HepG2 (cell line): ENCODE results near the gene AKR1A1. TPM values are rescaled to one million over a fixed set of nuclear protein-coding genes. Genes with fewer than 3 reads are reported as not detected.
A peak's percentile ranks its signal among the peaks of the same experiment; 100 is the strongest.

ENCODE experiments used
- ARID2 ChIP-seq: sonication (generic); formaldehyde crosslinking; IDR thresholded peaks from 2 replicates; pipeline ENCODE4 v1.8.1; 2022; ENCODE audit warnings: mild to moderate bottlenecking, missing genetic modification reagents, borderline replicate concordance
- ATAD3A ChIP-seq: sonication (generic); formaldehyde crosslinking; IDR thresholded peaks from 2 replicates; pipeline ENCODE4 v1.4.0; 2020; ENCODE audit warnings: missing genetic modification reagents
- FIP1L1 ChIP-seq: fragments of 200-400 bp; formaldehyde crosslinking; IDR thresholded peaks from 2 replicates; pipeline ENCODE4 v1.6.1; 2018; ENCODE audit warnings: low read depth, mild to moderate bottlenecking, low read length, moderate library complexity, borderline replicate concordance; ENCODE audit not compliant: insufficient read depth
- GATAD1 ChIP-seq: IDR thresholded peaks from 2 replicates; pipeline ENCODE4 v1.6.1; 2016; ENCODE audit warnings: missing genetic modification reagents, missing compliant biosample characterization
- ISX ChIP-seq: sonication (generic); formaldehyde crosslinking; conservative IDR thresholded peaks from 2 replicates; pipeline ENCODE4 v1.5.0; 2020; ENCODE audit warnings: missing genetic modification reagents
- JUND ChIP-seq: sonication (generic); formaldehyde crosslinking; IDR thresholded peaks from 2 replicates; pipeline ENCODE4 v1.8.0; 2022; ENCODE audit warnings: mild to moderate bottlenecking, missing genetic modification reagents
- KLF16 ChIP-seq, 2 experiments: sonication (generic) in 1 of 2; formaldehyde crosslinking in 1 of 2; IDR thresholded peaks; 2 replicates each; pipeline versions ENCODE4 v1.6.1 to v1.8.0; 2016 to 2023; ENCODE audit warnings: missing genetic modification reagents in 2 of 2, missing compliant biosample characterization in 1 of 2
- MTA3 ChIP-seq: sonication (generic); formaldehyde crosslinking; IDR thresholded peaks from 2 replicates; pipeline ENCODE4 v1.4.0; 2020; ENCODE audit warnings: missing genetic modification reagents
- NCOA2 ChIP-seq: sonication (generic); formaldehyde crosslinking; IDR thresholded peaks from 2 replicates; pipeline ENCODE4 v1.8.0; 2022; ENCODE audit warnings: inconsistent platforms
- PBX2 ChIP-seq: IDR thresholded peaks from 2 replicates; pipeline ENCODE4 v1.6.1; 2016; ENCODE audit warnings: control low read depth
- SRSF4 ChIP-seq: fragments of 200-400 bp; formaldehyde crosslinking; IDR thresholded peaks from one replicate; pipeline ENCODE4 v1.6.1; 2018; ENCODE audit warnings: mild to moderate bottlenecking, low read depth, low read length, moderate library complexity; ENCODE audit not compliant: poor library complexity, severe bottlenecking
- ZFY ChIP-seq: sonication (generic); formaldehyde crosslinking; IDR thresholded peaks from 2 replicates; pipeline ENCODE4 v1.4.0; 2020; ENCODE audit warnings: missing genetic modification reagents
- ZKSCAN5 ChIP-seq: sonication (generic); formaldehyde crosslinking; IDR thresholded peaks from 2 replicates; pipeline ENCODE4 v1.5.1; 2020; ENCODE audit warnings: mild to moderate bottlenecking, missing genetic modification reagents
- ZNF12 ChIP-seq: sonication (generic); formaldehyde crosslinking; IDR thresholded peaks from 2 replicates; pipeline ENCODE4 v1.5.0; 2020; ENCODE audit warnings: missing genetic modification reagents
- ZNF160 ChIP-seq: sonication (generic); formaldehyde crosslinking; IDR thresholded peaks from 2 replicates; pipeline ENCODE4 v1.8.0; 2022; ENCODE audit warnings: mild to moderate bottlenecking, inconsistent platforms, missing genetic modification reagents
- ZNF282 ChIP-seq: fragments of 450-650 bp; IDR thresholded peaks from 2 replicates; pipeline ENCODE4 v1.6.1; 2018; ENCODE audit not compliant: partially characterized antibody
- ZNF326 ChIP-seq: sonication (generic); formaldehyde crosslinking; IDR thresholded peaks from 2 replicates; pipeline ENCODE4 v1.4.0; 2020; ENCODE audit warnings: missing genetic modification reagents, borderline replicate concordance
- ZNF562 ChIP-seq: sonication (generic); formaldehyde crosslinking; IDR thresholded peaks from 2 replicates; pipeline ENCODE4 v1.8.0; 2022; ENCODE audit warnings: missing genetic modification reagents, borderline replicate concordance
- ZNF747 ChIP-seq: sonication (generic); formaldehyde crosslinking; IDR thresholded peaks from 2 replicates; pipeline ENCODE4 v1.8.1; 2023; ENCODE audit warnings: missing genetic modification reagents, mild to moderate bottlenecking, borderline replicate concordance
- ZNF780A ChIP-seq: sonication (generic); formaldehyde crosslinking; IDR thresholded peaks from 2 replicates; pipeline ENCODE4 v1.8.0; 2022; ENCODE audit warnings: mild to moderate bottlenecking, missing genetic modification reagents, moderate library complexity
- polyA plus RNA-seq, 8 experiments: library from polyadenylated mRNA; depleted of rRNA in 3 of 8; stranded (reverse) in 7 of 8; unstranded in 1 of 8; fragments of >200 nt; fragmentation: Illumina TruSeq in 4 of 8; extraction: Trizol in 4 of 8; gene quantifications; 2 replicates each; pipeline versions ENCODE4 v1.2.1 to v1.2.3, GENCODE V29; 2011 to 2016; ENCODE audit warnings: low read depth in 4 of 8, missing spikeins in 1 of 8, mixed read lengths in 1 of 8; ENCODE audit not compliant: insufficient read depth in 1 of 8
- total RNA-seq, 5 experiments: library from RNA; depleted of rRNA; stranded (reverse); fragments of >200 nt; fragmentation: Illumina TruSeq; extraction: Trizol; gene quantifications; 2 replicates each; pipeline ENCODE4 v1.2.3, GENCODE V29; 2016; ENCODE audit warnings: low read depth in 1 of 5
- TF ChIP-seq, protein P1 (sequence below), 2 experiments: sonication (generic) in 1 of 2; formaldehyde crosslinking in 1 of 2; IDR thresholded peaks; 2 replicates each; pipeline versions ENCODE4 v1.5.1 to v1.6.1; 2011 to 2020; ENCODE audit warnings: borderline replicate concordance in 1 of 2, low read depth in 1 of 2, low read length in 1 of 2, mild to moderate bottlenecking in 1 of 2, missing genetic modification reagents in 1 of 2, moderate library complexity in 1 of 2

Gene AKR1A1
- total and polyA plus RNA-seq, 2 of the 13 experiments (the other 11 are each of a cell fraction or from before 2014, with no cell fraction given) = 181 to 217 TPM

DNA sequence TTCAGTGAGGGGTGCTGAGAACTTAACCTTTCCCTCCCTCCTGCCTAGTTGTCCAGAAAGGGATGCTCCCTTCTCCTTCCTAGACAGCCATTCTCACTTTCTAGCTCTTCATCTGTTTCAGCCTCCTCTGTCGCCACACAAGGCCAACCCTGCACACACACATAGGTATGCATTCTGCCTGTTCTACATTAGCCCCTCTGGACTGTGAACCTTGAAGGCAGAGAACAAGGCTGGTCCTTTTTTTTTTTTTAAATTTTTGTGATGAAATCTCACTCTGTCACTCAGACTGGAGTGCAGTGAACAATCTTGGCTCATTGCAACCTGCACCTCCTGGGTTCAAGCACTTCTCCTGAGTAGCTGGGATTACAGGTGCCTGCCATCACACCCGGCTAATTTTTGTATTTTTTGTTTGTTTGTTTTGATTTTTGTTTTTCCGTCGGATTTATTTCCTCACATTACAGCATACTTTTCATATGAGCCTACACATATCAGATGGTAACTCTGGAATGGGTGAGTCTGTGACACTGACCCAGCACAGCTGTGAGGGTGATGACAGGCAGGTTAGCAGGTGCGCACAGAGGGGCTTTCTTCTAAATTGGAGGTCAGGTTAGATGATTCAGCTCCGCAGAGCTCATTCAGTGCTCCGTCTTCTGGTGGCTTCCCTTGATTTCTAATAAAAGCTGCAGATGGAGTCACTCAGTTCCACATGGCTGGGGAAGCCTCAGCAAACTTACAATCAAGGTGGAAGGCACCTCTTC lies 4.9 kb upstream of the AKR1A1 start (continued):
- no peak for TF ChIP-seq ATAD3A (CRISPR knock-in tag)
- TF ChIP-seq GATAD1 (CRISPR knock-in tag) = no peak
- TF ChIP-seq ZNF160 = no peak
- no peak for TF ChIP-seq FIP1L1
- TF ChIP-seq SRSF4 = no peak
- no peak for TF ChIP-seq KLF16 (CRISPR knock-in tag; IDR thresholded peaks at IDR 0.05)
- no peak for TF ChIP-seq ARID2 (CRISPR knock-in tag)
- TF ChIP-seq ZNF282 = no peak
- TF ChIP-seq PBX2 (CRISPR knock-in tag) = peak; percentile 71; the same call in 1 of the 2 replicates
- 0 out of 2 replicates have a peak, but pooled peaks have one; percentile 15 for TF ChIP-seq ZNF747
- no peak for TF ChIP-seq MTA3 (CRISPR knock-in tag)
- peak; percentile 44; the same call in 1 of the 2 replicates for TF ChIP-seq NCOA2 (CRISPR knock-in tag)
- no peak for TF ChIP-seq ZNF780A (CRISPR knock-in tag)
- no peak for TF ChIP-seq ISX (CRISPR knock-in tag)
- TF ChIP-seq, protein P1, sequence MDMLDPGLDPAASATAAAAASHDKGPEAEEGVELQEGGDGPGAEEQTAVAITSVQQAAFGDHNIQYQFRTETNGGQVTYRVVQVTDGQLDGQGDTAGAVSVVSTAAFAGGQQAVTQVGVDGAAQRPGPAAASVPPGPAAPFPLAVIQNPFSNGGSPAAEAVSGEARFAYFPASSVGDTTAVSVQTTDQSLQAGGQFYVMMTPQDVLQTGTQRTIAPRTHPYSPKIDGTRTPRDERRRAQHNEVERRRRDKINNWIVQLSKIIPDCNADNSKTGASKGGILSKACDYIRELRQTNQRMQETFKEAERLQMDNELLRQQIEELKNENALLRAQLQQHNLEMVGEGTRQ (IDR thresholded peaks at IDR 0.05; ENCODE audit: low read depth, low read length) = no peak
- TF ChIP-seq, protein P1 (CRISPR knock-in tag; IDR thresholded peaks at IDR 0.05; ENCODE audit: borderline replicate concordance) = no peak
- 0 out of 2 replicates have a peak, but pooled peaks have one; percentile 21 for TF ChIP-seq ZNF12 (CRISPR knock-in tag)
- no peak for TF ChIP-seq JUND (CRISPR knock-in tag)
- no peak for TF ChIP-seq ZNF562 (CRISPR knock-in tag)
- TF ChIP-seq ZFY = no peak; the same call in 1 of the 2 replicates
- TF ChIP-seq ZNF326 (CRISPR knock-in tag) = no peak
- no peak for TF ChIP-seq ZKSCAN5
